NOMO-1 treated with DMSO at 0.1 percent for 48 hours (cell line): ENCODE data around the gene VPS37D.
"Not testable (repeated sequence)": the region's sequence is repeated elsewhere in the genome, so short reads cannot be mapped to it uniquely, and the experiment has no call there.

Source experiments
- DNase-seq: peaks from one replicate; lab custom pipeline; 2025; ENCODE audit not compliant: unreplicated experiment; lab: John Stamatoyannopoulos, UW

Gene VPS37D

GRCh38 chr7:73645643-73646174 is 21.9 kb upstream of the VPS37D start:
- peak; percentile 81 for DNase-seq

GRCh38 chr7:73646785-73647724 is 20.6 kb upstream of the VPS37D start:
- DNase-seq = no peak

GRCh38 chr7:73647725-73648592 is 19.7 kb upstream of the VPS37D start:
- DNase-seq = peak; percentile 46

GRCh38 chr7:73648593-73649332 is 18.9 kb upstream of the VPS37D start:
- DNase-seq = no peak

GRCh38 chr7:73649576-73649975 is 18.1 kb upstream of the VPS37D start:
- no peak for DNase-seq

GRCh38 chr7:73650524-73650923 is 17.1 kb upstream of the VPS37D start:
- DNase-seq = no peak

- DNase-seq = no peak
Measured at GRCh38 chr7:73652541-73652949, 15.1 kb upstream of the VPS37D start.

- not testable (repeated sequence) for DNase-seq
Measured at GRCh38 chr7:73655309-73655708, 12.3 kb upstream of the VPS37D start.

GRCh38 chr7:73659983-73660382 is 7.6 kb upstream of the VPS37D start:
- no peak for DNase-seq

- not testable (repeated sequence) for DNase-seq
Measured at GRCh38 chr7:73660594-73660993, 7.0 kb upstream of the VPS37D start.

- no peak for DNase-seq
Measured at GRCh38 chr7:73663033-73663432, 4.6 kb upstream of the VPS37D start.

GRCh38 chr7:73668103-73668885 is 663 bp downstream of the VPS37D start:
- DNase-seq = no peak

- DNase-seq = no peak
Measured at GRCh38 chr7:73668886-73669230, 1.2 kb downstream of the VPS37D start.

GRCh38 chr7:73669288-73669701 is 1.7 kb downstream of the VPS37D start:
- no peak for DNase-seq

- DNase-seq = no peak
Measured at GRCh38 chr7:73669858-73670385, 2.3 kb downstream of the VPS37D start.

- no peak for DNase-seq
Measured at GRCh38 chr7:73671322-73671661, 3.7 kb downstream of the VPS37D start.

GRCh38 chr7:73671857-73672445 is 4.3 kb downstream of the VPS37D start:
- DNase-seq = no peak

- no peak for DNase-seq
Measured at GRCh38 chr7:73674468-73675124, 7.0 kb downstream of the VPS37D start.

GRCh38 chr7:73676062-73676461 is 8.4 kb downstream of the VPS37D start:
- not testable (repeated sequence) for DNase-seq
